Keratinocyte (primary cell): ENCODE results near the gene PCGF5. TPM values are rescaled to one million over a fixed set of nuclear protein-coding genes. Genes with fewer than 3 reads are reported as not detected.
A peak's percentile ranks its signal among the peaks of the same experiment; 100 is the strongest.
"Not testable (repeated sequence)": the region's sequence is repeated elsewhere in the genome, so short reads cannot be mapped to it uniquely, and the experiment has no call there.

Experiments
- DNase-seq: peaks from one replicate; pipeline ENCODE4 v3.0.0-alpha.2; 2011; ENCODE audit warnings: low read depth, missing footprints, low spot score
- FAIRE-seq: peaks from 2 replicates; lab custom pipeline; 2011; peaks lifted over from hg19 to GRCh38; lab: Jason Lieb, UNC
- H2AFZ ChIP-seq: 2 replicates; pipeline ENCODE4 v1.6.0; 2012; ENCODE audit warnings: low read length, control low read depth, inconsistent platforms; ENCODE audit not compliant: control insufficient read depth
- H3K27ac ChIP-seq: 2 replicates; pipeline ENCODE4 v1.5.1; 2011; ENCODE audit warnings: low read length; ENCODE audit not compliant: control insufficient read depth, insufficient read depth
- H3K27me3 ChIP-seq: 3 replicates; pipeline ENCODE4 v1.6.0; 2011; ENCODE audit warnings: low read length; ENCODE audit not compliant: control insufficient read depth, insufficient read depth; ENCODE audit errors: extremely low read depth
- H3K36me3 ChIP-seq, 2 experiments: 2 replicates in 1 of 2; 3 replicates in 1 of 2; pipeline ENCODE4 v1.5.1; 2011; ENCODE audit warnings: low read length in 2 of 2, mild to moderate bottlenecking in 1 of 2; ENCODE audit not compliant: control insufficient read depth in 2 of 2, insufficient read depth in 2 of 2; ENCODE audit errors: extremely low read depth in 1 of 2
- H3K4me1 ChIP-seq: 3 replicates; pipeline ENCODE4 v1.5.1; 2011; ENCODE audit warnings: low read length; ENCODE audit not compliant: control insufficient read depth, insufficient read depth; ENCODE audit errors: extremely low read depth
- H3K4me2 ChIP-seq: 3 replicates; pipeline ENCODE4 v1.6.0; 2011; ENCODE audit warnings: low read depth, low read length; ENCODE audit not compliant: control insufficient read depth, insufficient read depth; ENCODE audit errors: extremely low read depth
- H3K4me3 ChIP-seq, 3 experiments: fragments of 200-600 bp in 1 of 3; sonication (generic) in 1 of 3; 2 replicates in 2 of 3; 3 replicates in 1 of 3; pipeline ENCODE4 v1.5.1; 2011 to 2016; ENCODE audit warnings: low read length in 3 of 3, mild to moderate bottlenecking in 3 of 3, control low read depth in 2 of 3, inconsistent platforms in 1 of 3, low read depth in 1 of 3, mixed read lengths in 1 of 3, mixed run types in 1 of 3, moderate library complexity in 1 of 3; ENCODE audit not compliant: control insufficient read depth in 2 of 3, insufficient read depth in 2 of 3; ENCODE audit errors: extremely low read depth in 1 of 3
- H3K79me2 ChIP-seq: 2 replicates; pipeline ENCODE4 v1.6.0; 2012; ENCODE audit warnings: low read length; ENCODE audit not compliant: control insufficient read depth, insufficient read depth
- H3K9ac ChIP-seq: 3 replicates; pipeline ENCODE4 v1.6.0; 2011; ENCODE audit warnings: low read length; ENCODE audit not compliant: control insufficient read depth, insufficient read depth; ENCODE audit errors: extremely low read depth
- H3K9me1 ChIP-seq: 3 replicates; pipeline ENCODE4 v1.6.0; 2011; ENCODE audit warnings: low read length; ENCODE audit not compliant: control insufficient read depth, insufficient read depth; ENCODE audit errors: extremely low read depth
- H3K9me3 ChIP-seq: 2 replicates; pipeline ENCODE4 v1.5.1; 2012; ENCODE audit warnings: low read depth, low read length; ENCODE audit not compliant: control insufficient read depth
- H4K20me1 ChIP-seq: 3 replicates; pipeline ENCODE4 v1.6.0; 2011; ENCODE audit warnings: low read length; ENCODE audit not compliant: control insufficient read depth, insufficient read depth; ENCODE audit errors: extremely low read depth
- CTCF ChIP-seq, 3 experiments: IDR thresholded peaks in 1 of 3; conservative IDR thresholded peaks in 1 of 3; optimal IDR thresholded peaks in 1 of 3; 2 replicates in 2 of 3; 3 replicates in 1 of 3; pipeline versions ENCODE3 to v1.5.1; 2011; ENCODE audit warnings: low read length in 3 of 3, mild to moderate bottlenecking in 3 of 3, moderate library complexity in 2 of 3, control low read depth in 1 of 3, inconsistent platforms in 1 of 3; ENCODE audit not compliant: insufficient read depth in 2 of 3; ENCODE audit errors: extremely low read depth in 1 of 3
- EZH2 ChIP-seq: IDR thresholded peaks from one replicate; pipeline ENCODE4 v1.6.1; 2012; ENCODE audit warnings: inconsistent platforms, mild to moderate bottlenecking, low read length, moderate library complexity
- dilution Hi-C: fragments of 300-500 bp; cut with MboI; formaldehyde crosslinking; loops from one replicate; pipeline ENCODE4 v1.7.0; 2020; ENCODE audit warnings: low sequenced_read_pairs; ENCODE audit not compliant: extremely low pct_ligation_motif_present
- polyA plus RNA-seq, 5 experiments: library from polyadenylated mRNA; depleted of rRNA in 3 of 5; stranded (reverse) in 3 of 5; stranded (forward) in 1 of 5; unstranded in 1 of 5; fragments of >200 nt; gene quantifications; 1 replicate in 1 of 5; 2 replicates in 3 of 5; 3 replicates in 1 of 5; pipeline versions ENCODE4 v1.2.1 to v1.2.3, GENCODE V29; 2011 to 2012; ENCODE audit warnings: missing spikeins in 2 of 5, low read depth in 1 of 5, low replicate concordance in 1 of 5

The PCGF5 gene
- polyA plus RNA-seq, 1 donor (not counting 4 experiments of a cell fraction or from before 2014, with no cell fraction given) = 13.9 TPM

GRCh38 chr10:91317541-91317940 is 97.1 kb downstream of the PCGF5 start:
- no peak overlapping the region for H3K4me3 ChIP-seq
- H3K27ac ChIP-seq = no peak overlapping the region
- no peaks in the 10 kb centered on the region for H3K36me3 ChIP-seq
- no peaks in the 10 kb centered on the region for H3K9me3 ChIP-seq
- H3K27me3 ChIP-seq = no peaks in the 10 kb centered on the region
- H3K9ac ChIP-seq = no peak overlapping the region
- no peaks in the 10 kb centered on the region for H3K79me2 ChIP-seq
- H2AFZ ChIP-seq = no peak overlapping the region
- no peaks in the 10 kb centered on the region for H4K20me1 ChIP-seq
- DNase-seq (no peak), FAIRE-seq (no peak)
- H3K9me1 ChIP-seq = no peaks in the 10 kb centered on the region
- no peak overlapping the region for H3K4me2 ChIP-seq
- dilution Hi-C loops = no loop called here
- TF ChIP-seq CTCF (optimal IDR thresholded peaks at IDR 0.05 in 1 of 3, IDR thresholded peaks at IDR 0.05 in 1 of 3, conservative IDR thresholded peaks at IDR 0.05 in 1 of 3; ENCODE audit: extremely low read depth in 1 of 3, insufficient read depth in 2 of 3, low read length in 3 of 3) (no peak), EZH2 (no peak)
- no peaks in the 10 kb centered on the region for H3K4me1 ChIP-seq

GRCh38 chr10:91319336-91319735 is 98.9 kb downstream of the PCGF5 start:
- Histone ChIP-seq H3K9me1 (no peaks in the 10 kb centered on the region), H3K36me3 (no peaks in the 10 kb centered on the region), H3K9ac (no peak overlapping the region), H3K4me1 (no peaks in the 10 kb centered on the region), H3K27ac (no peak overlapping the region), H3K79me2 (no peaks in the 10 kb centered on the region), H4K20me1 (no peaks in the 10 kb centered on the region), H2AFZ (no peak overlapping the region), H3K4me3 (no peak overlapping the region), H3K4me2 (no peak overlapping the region), H3K9me3 (no peaks in the 10 kb centered on the region), H3K27me3 (no peaks in the 10 kb centered on the region)
- dilution Hi-C loops = no loop called here
- DNase-seq (no peak), FAIRE-seq (peak; percentile 83)
- TF ChIP-seq EZH2 (no peak), CTCF (optimal IDR thresholded peaks at IDR 0.05 in 1 of 3, IDR thresholded peaks at IDR 0.05 in 1 of 3, conservative IDR thresholded peaks at IDR 0.05 in 1 of 3; ENCODE audit: extremely low read depth in 1 of 3, insufficient read depth in 2 of 3, low read length in 3 of 3) (no peak)

- H3K9ac ChIP-seq, H3K36me3 ChIP-seq, dilution Hi-C loops, H3K79me2 ChIP-seq, H3K4me1 ChIP-seq, H3K9me3 ChIP-seq, FAIRE-seq, H4K20me1 ChIP-seq, H3K4me2 ChIP-seq, H3K4me3 ChIP-seq, H3K27me3 ChIP-seq, H3K9me1 ChIP-seq, DNase-seq, H3K27ac ChIP-seq, H2AFZ ChIP-seq: not testable (repeated sequence)
These were observed 102.9 kb downstream of the PCGF5 start for GRCh38 chr10:91323293-91323905.
